AG09309 (cell line): ENCODE measurements around the gene TP53I3.

Experiments
- DNase-seq: peaks from one replicate; pipeline ENCODE4 v3.0.0-alpha.2; 2010; ENCODE audit warnings: low read depth
- H3K4me3 ChIP-seq: 2 replicates; pipeline ENCODE4 v1.5.1; 2011; ENCODE audit warnings: mild to moderate bottlenecking, low read depth, low read length, moderate library complexity; ENCODE audit not compliant: control insufficient read depth
- TF ChIP-seq, protein P1 (sequence below): IDR thresholded peaks from 2 replicates; pipeline ENCODE4 v1.5.1; 2011; ENCODE audit warnings: mild to moderate bottlenecking, low read depth, low read length, inconsistent platforms; ENCODE audit not compliant: insufficient read depth, control insufficient read depth; ENCODE audit errors: missing control alignments

Gene TP53I3

DNA sequence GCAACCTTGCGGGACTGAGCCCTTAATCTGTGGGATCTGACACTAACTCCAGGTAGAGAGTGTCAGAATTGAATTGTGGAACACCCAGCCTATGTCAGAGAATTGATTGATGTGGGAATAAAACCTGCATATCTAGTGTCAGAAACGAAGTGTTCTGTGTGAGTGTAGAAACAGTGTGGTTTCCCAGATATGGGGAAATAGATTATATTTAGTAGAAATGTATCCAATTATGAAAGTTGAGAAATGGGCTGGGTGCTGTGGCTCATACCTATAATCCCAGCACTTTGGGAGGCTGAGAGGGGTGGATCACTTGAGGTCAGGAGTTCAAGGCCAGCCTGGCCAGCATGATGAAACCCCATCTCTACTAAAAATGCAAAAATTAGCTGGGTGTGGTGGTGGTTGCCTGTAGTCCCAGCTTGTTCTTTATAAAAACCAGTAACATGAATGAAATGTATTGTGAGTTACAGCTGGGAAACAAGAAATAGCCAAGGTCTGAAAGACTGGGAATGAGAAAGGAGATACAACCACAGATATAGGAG is 4.3 kb upstream of the TP53I3 start:
- DNase-seq: no peak
- no peak overlapping the region for H3K4me3 ChIP-seq
- TF ChIP-seq, protein P1, sequence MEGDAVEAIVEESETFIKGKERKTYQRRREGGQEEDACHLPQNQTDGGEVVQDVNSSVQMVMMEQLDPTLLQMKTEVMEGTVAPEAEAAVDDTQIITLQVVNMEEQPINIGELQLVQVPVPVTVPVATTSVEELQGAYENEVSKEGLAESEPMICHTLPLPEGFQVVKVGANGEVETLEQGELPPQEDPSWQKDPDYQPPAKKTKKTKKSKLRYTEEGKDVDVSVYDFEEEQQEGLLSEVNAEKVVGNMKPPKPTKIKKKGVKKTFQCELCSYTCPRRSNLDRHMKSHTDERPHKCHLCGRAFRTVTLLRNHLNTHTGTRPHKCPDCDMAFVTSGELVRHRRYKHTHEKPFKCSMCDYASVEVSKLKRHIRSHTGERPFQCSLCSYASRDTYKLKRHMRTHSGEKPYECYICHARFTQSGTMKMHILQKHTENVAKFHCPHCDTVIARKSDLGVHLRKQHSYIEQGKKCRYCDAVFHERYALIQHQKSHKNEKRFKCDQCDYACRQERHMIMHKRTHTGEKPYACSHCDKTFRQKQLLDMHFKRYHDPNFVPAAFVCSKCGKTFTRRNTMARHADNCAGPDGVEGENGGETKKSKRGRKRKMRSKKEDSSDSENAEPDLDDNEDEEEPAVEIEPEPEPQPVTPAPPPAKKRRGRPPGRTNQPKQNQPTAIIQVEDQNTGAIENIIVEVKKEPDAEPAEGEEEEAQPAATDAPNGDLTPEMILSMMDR: no peak

DNA sequence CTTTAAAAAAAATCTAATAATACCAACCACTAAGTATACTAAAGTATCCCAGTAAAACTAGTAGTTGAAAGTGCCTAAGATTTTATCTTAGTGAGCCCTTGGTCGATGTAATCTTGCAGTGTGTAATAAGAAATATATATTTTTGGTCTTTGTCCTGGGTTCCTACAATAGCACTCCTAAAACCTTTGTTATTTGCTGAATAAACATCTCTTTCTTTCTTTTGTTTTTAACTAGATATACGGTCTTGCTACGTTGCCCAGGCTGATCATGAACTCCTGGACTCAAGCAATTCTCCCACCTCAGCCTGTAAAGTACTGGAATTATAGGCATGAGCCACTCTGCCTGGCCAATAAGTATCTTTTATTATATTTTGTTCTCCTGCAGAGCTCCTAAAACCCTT is 2.4 kb upstream of the TP53I3 start:
- TF ChIP-seq, protein P1: no peak
- no peak overlapping the region for H3K4me3 ChIP-seq
- no peak for DNase-seq

DNA sequence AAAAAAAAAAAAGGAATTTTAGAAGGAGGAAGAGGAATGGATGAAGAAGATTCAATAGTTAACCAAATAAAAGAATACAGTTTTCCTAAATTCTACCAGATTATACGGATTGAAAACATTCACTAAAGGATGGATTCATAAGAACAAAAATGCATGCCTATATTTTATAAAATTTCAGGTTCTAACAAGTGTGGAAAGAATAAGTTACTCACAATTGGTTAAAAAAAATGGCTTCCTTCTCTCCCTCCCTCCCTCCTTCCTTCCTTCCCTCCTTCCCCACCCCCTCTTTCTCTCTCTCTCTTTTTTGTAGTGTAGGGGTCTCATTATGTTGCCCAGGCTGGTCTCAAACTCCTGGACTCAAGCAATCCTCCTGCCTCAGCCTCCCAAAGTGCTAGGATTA is 1.6 kb upstream of the TP53I3 start:
- DNase-seq: no peak
- no peak overlapping the region for H3K4me3 ChIP-seq
- TF ChIP-seq, protein P1: no peak

DNA sequence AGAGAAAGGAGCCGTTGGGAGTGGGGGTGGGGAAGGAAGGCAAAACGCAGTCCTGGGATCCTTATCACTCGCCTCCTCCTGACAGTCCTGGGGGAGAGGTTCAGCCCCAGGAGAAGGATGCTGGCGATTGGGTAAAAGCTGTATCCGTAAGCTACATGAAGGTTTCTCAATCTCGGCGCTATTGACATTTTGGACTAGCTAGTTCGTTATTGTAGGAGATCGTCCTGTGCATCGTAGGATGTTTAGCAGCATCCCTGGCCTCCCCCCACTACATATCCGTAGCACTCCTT is 511 bp upstream of the TP53I3 start:
- TF ChIP-seq, protein P1: no peak
- DNase-seq: no peak
- peak overlapping the region; percentile 94 for H3K4me3 ChIP-seq

DNA sequence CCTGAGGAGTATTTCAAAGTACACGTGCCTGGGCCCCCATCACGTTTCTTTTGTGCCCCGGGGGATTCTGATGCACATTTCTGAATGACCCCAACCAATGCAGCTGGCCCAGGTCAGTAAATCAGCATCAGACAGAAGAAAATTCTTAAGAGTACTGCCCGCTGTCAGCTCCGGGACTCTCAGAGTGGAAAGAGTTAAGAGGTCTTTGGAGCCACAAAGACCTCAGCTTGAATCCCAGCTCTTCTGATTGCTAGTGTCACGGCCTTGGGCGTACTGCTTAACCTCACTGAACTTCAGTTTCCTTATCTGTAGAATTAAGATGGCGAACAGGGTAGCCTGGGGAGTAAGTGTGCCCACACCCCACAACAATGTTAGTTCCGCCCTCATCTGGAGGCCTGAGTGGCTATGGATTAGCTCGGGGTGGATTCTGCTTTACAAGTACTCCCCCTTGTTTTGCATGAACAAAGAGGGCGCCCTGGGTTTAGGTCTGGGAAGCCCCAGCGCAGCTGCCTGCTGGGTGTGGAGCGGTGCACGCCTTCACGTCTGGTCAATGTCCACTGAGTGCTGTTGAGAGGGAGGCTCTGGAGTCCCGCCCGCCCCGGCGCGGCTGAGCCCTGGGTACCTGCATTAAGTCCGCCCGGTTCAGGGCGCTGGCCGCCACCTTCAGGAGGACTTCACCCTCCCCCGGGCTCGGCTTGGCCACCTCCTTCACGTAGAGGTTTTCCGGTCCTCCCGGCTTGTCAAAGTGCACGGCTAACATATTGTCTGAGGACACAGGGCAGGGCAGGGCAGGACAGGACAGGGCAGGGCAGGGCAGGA is 858 bp downstream of the TP53I3 start:
- TF ChIP-seq, protein P1: no peak
- H3K4me3 ChIP-seq: peak overlapping the region; percentile 94
- peak; percentile 44 for DNase-seq

DNA sequence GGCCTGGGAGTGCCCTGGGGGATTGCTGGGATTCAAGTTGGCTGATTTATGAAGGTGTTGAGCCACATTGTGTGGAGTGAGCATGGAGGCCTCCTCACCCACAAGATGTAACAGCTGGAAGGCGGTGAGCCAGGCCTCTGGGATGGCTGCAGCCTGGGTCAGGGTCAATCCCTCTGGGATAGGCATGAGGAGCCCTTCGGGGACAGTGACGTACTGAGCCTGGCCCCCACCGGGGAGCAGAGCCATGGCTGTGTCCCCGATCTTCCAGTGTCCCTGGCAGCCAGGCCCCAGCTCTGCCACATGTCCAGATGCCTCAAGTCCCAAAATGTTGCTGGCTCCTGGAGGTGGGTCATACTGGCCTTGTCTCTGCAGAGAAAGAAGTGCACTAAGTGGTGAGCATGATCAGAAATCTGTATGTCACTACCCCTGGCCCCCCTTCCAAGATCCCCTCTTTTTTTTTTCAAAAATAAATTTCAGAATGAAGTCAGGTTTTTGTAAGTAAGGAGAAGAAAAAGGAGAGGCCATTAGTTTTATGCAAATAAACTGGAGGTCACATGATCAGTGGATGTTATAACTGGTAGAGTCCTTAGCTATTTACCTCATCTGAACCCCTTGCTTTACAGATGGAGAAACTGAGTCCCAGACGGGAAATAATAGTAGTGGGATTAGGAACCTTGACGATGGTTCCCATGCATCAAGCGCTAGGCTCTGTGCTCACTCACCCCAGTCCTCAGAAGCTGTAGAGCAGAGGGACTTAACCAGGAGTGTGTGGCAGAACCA is 1.7 kb downstream of the TP53I3 start:
- no peak for DNase-seq
- H3K4me3 ChIP-seq: peak overlapping the region; percentile 94
- TF ChIP-seq, protein P1: no peak
